COR-L47 (cell line): ENCODE data around the gene GMIP.
A peak's percentile ranks its signal among the peaks of the same experiment; 100 is the strongest.
"Not testable (repeated sequence)": the region's sequence is repeated elsewhere in the genome, so short reads cannot be mapped to it uniquely, and the experiment has no call there.

ENCODE experiments used
- DNase-seq: peaks from one replicate; lab custom pipeline; 2025; lab: John Stamatoyannopoulos, UW

The GMIP gene

GRCh38 chr19:19634516-19635312 is 8.7 kb downstream of the GMIP start:
- DNase-seq: no peak

DNA sequence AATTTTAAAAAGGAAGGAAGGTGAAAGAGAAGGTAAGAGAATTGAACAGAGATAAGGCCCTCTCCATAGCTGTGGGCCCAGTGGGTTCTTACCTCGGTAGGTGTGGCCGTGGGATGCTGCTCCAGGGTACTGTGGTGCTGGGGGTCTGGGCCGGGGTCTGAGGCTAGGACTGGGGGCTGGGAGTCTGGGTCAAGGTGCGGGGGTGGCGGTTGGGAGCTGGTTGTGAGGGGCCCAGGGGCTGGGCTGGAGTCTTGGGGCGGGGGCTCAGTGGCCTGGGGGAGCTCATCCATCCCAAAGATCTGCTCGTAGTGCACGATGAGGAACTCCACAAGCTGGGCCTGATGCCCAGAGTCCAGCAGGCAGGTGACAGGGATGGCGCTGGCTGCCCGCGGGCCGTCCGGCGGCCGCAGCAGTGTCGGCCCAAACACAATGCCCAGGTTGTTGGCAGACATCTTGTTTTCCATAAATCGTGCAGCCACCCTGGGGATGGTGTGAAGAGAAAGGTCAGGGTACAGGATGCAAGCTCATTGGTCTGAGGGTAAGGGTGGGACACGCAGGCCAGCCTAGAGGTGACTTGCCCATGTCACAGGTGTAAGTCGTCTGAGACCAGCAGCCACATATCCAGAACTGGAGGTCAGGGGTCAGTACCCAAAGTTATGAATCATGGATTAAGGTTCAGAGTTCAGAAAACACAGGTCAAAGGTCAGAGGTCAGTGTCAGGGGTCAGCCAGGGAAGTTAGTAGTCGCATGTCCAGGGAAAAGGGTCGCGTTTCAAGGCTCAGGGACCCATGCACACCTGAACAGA is 9.5 kb downstream of the GMIP start:
- DNase-seq: no peak

GRCh38 chr19:19632661-19633060 is 10.8 kb downstream of the GMIP start:
- DNase-seq: no peak

DNA sequence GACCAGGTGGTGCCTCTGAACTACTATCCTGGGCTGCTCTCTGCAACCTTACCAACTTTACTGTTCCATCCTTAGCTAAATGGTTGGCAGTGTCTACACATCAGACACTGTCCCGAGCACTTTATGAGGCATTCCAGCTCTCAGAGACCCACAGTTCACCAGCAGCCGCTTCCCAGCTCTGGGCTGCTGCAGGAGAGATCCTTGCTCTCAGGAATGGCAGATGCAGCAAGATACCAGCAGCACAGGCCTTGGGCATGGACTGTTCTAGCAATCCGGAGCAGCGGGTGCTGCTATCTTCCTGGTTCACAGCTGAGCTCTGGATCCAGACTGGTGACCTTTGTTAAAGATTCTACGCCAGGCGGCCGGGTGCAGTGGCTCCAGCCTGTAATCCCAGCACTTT is 12.1 kb downstream of the GMIP start:
- no peak for DNase-seq

- no peak for DNase-seq
These were observed 13.0 kb downstream of the GMIP start for GRCh38 chr19:19630426-19630825.

- DNase-seq: no peak
These were observed 13.4 kb downstream of the GMIP start for GRCh38 chr19:19630062-19630414.

DNA sequence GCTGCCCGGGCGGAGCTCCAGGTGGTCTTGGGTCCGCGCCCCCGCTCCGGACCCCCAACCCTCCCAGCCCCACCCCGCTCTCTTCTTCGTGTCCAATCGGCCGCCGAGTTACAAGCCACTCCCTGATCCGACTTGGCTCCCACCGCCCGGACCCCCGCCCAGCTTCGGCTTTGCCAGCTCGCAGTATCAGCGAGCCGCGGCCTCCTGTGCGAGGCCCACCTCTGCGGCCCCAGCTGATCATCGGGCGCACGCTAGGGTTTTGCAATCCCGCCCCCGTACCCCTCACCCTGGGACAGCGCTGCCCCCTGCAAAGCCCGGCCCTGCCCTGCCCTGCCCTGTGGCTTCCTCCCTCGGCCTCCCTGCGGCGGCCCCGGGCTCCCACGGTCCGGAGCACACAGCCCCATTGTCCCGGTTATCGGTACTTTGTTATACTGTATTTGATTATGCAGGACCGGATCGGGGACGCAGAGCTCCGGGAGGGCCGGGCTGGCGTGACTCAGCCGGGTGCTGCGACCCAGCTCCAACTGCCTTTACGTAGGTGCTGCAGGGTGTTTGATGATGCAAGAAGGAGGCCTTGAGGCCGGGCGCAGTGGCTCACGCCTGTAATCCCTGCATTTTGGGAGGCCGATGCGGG is 14.8 kb downstream of the GMIP start:
- DNase-seq: no peak

DNA sequence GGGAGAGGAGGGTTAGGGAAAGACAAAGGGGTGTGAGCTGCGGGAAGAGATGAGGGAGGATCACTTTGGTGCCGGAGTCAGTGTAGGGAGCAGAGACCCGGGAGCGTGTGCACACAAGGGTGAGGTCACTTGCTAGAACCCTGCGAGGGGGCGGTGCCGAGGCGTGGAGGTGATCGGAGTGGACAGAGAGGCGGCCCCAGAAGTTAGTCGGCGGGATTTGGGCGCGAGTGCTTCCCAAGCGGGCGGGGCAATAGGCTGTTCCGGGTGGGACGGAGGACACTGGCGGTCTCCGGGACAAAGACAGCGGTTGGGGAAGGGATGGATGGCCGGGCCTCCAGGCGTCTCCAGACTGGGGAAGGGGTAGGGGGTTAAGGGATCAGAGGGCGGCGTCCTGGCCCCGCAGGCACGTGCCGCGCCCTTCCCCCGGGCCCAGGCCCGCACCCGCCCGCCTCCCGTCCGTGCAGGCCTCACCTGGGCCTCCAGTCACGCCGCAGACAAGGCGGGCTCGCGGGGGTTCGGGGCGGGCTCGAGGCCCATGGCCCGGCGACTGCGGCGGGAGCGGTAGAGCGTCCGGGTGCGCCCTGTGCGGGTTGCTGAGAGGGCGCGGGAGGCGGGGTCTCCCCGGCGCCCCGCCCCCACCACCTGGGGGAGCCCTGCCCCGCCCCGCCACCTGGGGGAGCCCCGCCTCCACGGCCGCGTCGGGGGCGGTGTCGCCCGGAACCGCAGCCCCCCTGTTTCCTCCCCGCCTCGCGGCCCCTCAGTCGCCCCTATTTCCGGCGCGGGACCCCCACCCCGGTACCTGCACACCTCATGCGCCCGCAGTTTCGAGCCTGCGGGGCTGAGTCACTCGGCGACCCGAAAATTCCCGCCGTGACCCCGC is 15.6 kb downstream of the GMIP start, which contains the start of gene LPAR2:
LPAR2 (minus strand) TSS at position 600 of the 880 bp plus-strand sequence. CDS start 945 bp downstream, outside the sequence.
- DNase-seq: peak; percentile 37

DNA sequence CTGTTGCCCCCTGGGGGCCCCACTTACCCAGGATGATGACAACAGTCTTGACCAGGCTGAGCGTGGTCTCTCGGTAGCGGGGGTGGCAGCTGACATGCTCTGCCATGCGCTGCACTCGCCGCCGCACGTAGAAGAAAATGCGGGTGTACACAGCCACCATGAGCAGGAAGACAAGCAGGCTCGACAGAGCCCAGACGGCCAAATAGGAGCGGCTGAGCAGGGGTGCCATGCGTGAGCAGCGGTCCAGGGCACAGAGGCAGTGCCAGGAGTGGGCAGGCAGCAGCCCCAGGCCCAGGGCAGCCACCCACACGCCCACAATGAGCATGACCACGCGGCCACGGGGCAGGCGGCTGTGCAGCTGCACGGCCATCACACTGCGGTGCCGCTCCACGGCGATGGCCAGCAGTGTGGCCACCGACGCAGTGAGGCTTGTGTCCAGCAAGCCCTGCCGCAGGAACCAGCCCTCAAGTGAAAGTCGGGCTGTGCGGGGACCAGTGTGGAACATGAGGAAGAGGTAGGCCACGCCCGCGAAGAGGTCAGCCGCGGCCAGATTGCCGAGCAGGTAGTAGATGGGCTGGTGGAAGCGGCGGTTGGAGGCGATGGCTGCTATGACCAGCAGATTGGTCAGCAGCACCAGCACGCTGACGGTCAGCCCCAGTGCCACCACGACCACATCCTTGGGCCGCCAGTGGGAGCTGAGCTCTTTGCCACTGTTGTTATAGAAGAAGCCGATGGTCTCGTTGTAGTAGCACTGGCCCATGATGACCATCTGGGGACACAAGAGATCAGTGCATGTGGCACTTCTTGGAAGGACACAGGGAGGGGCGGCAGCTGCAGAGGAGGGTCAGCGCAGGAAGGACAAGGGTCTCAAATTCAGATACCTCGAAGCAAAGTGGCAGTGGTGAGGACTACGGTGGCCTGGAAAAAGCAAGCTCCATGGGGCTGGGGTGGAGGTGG is 16.7 kb downstream of the GMIP start:
- no peak for DNase-seq

GRCh38 chr19:19624032-19624570 is 19.4 kb downstream of the GMIP start:
- no peak for DNase-seq

- no peak for DNase-seq
These were observed 20.1 kb downstream of the GMIP start for GRCh38 chr19:19623383-19623782.

DNA sequence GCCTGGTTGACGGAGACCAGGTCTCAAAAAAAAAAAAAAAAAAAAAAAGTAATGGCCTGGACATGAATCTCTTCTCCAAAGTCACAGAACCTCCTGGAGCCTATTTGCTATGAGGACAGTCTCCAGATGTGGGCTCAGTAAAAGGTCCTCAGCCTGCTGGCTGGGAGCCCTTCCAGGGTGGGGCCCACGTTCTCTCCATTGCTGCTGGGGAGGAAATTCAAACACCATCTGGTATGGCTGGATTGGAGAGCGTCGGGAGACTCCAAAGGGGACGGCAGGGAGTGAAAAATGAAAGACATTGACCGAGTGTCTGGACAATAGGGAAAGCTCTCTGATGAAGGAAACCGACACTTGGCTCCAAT is 23.6 kb downstream of the GMIP start:
- DNase-seq: no peak

DNA sequence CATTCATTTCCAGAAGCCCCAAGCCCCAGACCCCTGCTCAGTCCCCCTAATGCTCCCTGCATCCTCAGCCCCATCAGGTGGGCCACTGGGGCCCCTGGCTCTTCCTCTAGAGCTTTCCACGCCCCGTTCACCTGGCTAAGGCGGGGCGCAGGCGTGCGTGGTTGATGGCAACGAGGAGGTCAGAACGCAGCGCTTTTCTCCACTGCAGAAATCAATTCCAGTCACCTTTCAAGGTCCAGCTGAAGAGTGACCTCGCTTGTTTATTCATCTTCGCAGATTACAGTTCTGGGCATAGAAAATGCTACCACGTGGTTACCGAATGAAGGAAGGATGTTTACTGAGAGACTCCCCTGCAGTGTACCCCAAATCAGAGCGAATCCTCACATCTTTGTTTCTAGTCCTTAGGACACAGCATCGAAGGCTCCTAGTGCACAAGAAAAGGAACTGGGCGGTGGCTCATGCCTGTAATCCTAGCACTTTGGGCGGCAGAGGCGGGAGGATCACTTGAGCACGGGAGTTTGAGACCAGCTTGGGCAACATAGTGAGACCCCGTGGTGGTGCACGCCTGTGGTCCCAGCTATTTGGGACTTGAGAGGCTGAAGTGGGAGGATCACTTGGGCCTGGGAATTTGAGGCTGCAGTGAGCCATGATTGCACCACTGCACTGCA is 24.1 kb downstream of the GMIP start:
- DNase-seq: no peak

DNA sequence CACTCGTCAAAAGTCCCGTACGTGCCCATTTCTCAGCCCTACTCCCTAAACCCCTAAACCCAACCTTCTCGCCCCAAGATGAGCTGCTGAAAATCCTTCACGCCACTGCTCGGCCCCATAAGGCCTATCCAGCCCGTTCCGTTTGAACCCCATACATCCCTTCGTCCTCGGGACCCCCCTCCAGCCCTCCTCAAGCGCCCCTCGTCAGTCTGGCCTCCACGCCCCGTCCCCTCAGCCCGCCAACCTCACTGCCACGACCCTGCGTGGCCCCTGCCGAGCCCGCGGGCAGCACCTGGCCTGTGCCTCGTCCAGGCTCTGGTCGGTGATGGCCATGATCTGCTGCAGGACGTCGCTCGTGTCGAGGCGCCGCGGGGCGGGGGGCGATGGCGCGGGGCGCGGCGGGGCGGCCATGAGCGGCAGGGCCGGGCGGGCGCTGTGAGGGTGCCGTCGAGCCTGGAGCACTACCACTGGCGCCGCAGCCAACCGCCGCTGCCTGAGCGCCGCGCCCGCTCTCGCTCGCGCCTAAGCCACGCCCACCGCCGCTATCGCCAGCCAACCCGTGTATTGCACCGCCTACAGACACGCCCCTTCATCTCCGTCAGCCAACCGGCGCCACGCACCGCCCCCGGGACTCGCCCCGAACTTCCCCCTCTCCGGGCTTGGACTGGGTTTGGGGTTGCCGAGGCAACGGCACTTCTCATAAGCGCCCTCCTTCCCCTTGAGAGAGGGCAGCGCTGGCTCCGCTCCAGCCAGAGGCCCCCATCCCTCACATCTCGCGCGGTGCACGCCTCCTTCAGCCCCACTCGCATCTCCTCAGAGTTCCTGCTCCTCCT is 25.0 kb downstream of the GMIP start, which contains the start of gene PBX4:
PBX4 (minus strand) TSS at position 469 of the 833 bp plus-strand sequence; CDS start at position 411, 58 bp downstream.
- peak; percentile 99 for DNase-seq

- no peak for DNase-seq
These were observed 28.4 kb downstream of the GMIP start for GRCh38 chr19:19615086-19615485.

DNA sequence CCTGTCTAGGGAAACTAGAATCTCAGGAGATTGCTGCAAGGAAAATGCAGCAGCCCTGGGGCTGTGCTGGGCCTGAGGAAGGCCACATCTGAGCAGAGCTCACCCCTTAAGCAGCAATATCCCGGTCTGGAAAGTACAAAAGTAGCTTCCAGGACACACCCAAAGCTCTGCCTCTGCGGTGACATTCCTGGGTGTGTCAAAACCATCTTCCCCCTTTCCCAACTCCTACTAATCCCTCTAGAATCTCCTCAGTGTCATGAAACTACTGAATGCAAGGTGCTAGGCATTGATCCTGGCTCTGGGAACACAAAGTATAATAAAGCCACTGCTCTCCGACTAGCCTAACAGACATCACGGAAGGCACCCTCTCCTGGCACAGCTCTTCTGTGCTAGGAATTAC is 30.0 kb downstream of the GMIP start:
- DNase-seq: no peak

DNA sequence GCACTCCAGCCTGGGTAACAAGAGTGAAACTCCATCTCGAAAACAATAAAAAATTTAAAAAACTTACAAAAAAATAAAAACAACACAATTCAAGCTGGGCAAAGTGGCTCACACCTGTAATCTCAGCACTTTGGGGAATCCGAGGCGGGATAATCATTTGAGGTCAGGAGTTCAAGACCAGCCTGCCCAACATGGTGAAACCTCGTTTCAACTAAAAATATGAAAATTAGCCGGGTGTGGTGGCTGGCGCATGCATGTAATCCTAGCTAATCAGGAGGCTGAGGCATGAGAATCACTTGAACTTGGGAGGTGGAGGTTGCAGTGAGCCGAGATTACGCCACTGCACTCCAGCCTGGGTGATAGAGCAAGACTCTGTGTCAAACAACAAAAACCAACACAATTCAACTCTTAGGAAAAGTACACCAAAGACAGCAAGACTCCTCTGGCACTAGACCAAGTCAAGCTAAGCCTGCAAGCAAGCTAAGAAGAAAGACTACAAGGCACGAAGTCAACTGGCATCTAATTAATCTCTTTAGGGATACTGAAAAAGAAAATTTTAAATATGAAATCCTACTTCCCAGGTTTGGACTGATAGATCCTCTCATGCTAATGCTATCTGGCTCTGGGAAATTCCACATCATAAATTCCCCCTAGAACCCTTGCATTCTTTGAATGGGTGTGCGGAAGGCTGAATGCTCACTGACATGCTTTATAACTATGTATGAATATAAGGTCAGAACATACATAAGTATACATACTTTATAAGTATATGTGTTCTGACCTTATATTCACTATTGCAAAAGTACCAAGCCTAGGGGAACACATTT is 32.9 kb downstream of the GMIP start:
- no peak for DNase-seq

DNA sequence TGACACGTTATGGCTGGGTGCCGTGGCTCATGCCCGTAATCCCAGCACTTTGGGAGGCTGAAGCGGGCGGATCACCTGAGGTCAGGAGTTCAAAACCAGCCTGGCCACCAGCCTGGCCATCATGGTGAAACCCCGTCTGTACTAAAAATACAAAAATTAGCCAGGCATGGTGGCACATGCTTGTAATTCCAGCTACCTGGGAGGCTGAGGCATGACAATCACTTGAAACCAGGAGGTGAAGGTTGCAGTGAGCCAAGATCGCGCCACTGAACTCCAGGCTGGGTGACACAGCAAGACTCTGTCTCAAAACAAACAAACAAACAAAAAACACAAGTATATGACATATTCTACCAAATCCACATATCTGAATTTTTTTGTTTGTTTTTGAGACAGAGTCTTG is 36.8 kb downstream of the GMIP start:
- DNase-seq: not testable (repeated sequence)
